Activated T-helper 1 cell treated with anti-CD3 and anti-CD28 coated beads, Interleukin-12 subunit alpha, Interleukin-12 subunit beta, Interleukin-2, Interleukin-4 antibody, amounts not matched to agents 30 ng/mL and 10 ng/mL and 1 ng/mL, durations not matched to agents 14 hours and 24 hours and 36 hours (primary cell): Measurements from ENCODE around the gene GBP1. TPM values are rescaled to one million over a fixed set of nuclear protein-coding genes. Genes with fewer than 3 reads are reported as not detected.
"Not testable (repeated sequence)": the region's sequence is repeated elsewhere in the genome, so short reads cannot be mapped to it uniquely, and the experiment has no call there.

Experiments used
- DNase-seq: peaks from one replicate; pipeline ENCODE4 v3.0.0; 2021; ENCODE audit warnings: low spot score
- H3K27ac Mint-ChIP-seq: one replicate; pipeline ENCODE4 v1.8.0; 2021; ENCODE audit warnings: mild to moderate bottlenecking, mixed read lengths
- H3K27me3 Mint-ChIP-seq: one replicate; pipeline ENCODE4 v1.8.0; 2022; ENCODE audit warnings: mild to moderate bottlenecking, moderate library complexity, mixed read lengths; ENCODE audit not compliant: insufficient read depth
- H3K36me3 Mint-ChIP-seq: one replicate; pipeline ENCODE4 v1.8.0; 2021; ENCODE audit warnings: low read depth, mixed read lengths
- H3K4me1 Mint-ChIP-seq: one replicate; pipeline ENCODE4 v1.8.0; 2021; ENCODE audit warnings: low read depth, mixed read lengths
- H3K4me3 Mint-ChIP-seq: one replicate; pipeline ENCODE4 v1.8.0; 2021; ENCODE audit warnings: mild to moderate bottlenecking, moderate library complexity, mixed read lengths
- H3K9me3 Mint-ChIP-seq: one replicate; pipeline ENCODE4 v1.8.0; 2021; ENCODE audit warnings: mixed read lengths
- intact Hi-C: fragments of 100-400 bp; cut with micrococcal nuclease; formaldehyde crosslinking; loops from one replicate; pipeline ENCODE4 v1.15.1; 2024
- total RNA-seq: library from RNA; stranded (reverse); gene quantifications from 2 replicates; pipeline ENCODE4 v1.2.3, GENCODE V29; 2022

Gene GBP1
- total RNA-seq, 1 donor from 2014 or later, result 39.1 TPM

GRCh38 chr1:89081005-89081404 lies 16.0 kb upstream of the GBP1 start:
- Mint-ChIP-seq H3K36me3 (no peaks in the 10 kb centered on the region), H3K27ac (no peak overlapping the region), H3K4me1 (peaks cover 8% of the 10 kb centered on the region), H3K9me3 (peaks cover 22% of the 10 kb centered on the region), H3K4me3 (no peak overlapping the region), H3K27me3 (peaks cover 3% of the 10 kb centered on the region)
- no peak for DNase-seq
- intact Hi-C loops, result no loop called here

- H3K9me3 Mint-ChIP-seq, result peaks cover 22% of the 10 kb centered on the region
- DNase-seq, intact Hi-C loops, H3K27ac Mint-ChIP-seq, H3K4me3 Mint-ChIP-seq, H3K27me3 Mint-ChIP-seq, H3K36me3 Mint-ChIP-seq, H3K4me1 Mint-ChIP-seq: not testable (repeated sequence)
Observed at GRCh38 chr1:89080068-89080467, 15.1 kb upstream of the GBP1 start.

- not testable (repeated sequence) for H3K27ac Mint-ChIP-seq
Observed at GRCh38 chr1:89072466-89073065, 7.6 kb upstream of the GBP1 start.

GRCh38 chr1:89070509-89070908 lies 5.5 kb upstream of the GBP1 start:
- peaks cover 4% of the 10 kb centered on the region for H3K27me3 Mint-ChIP-seq

More at GRCh38 chr1:89072466-89073065, 7.6 kb upstream of the GBP1 start:
- H3K27me3 Mint-ChIP-seq, H3K4me3 Mint-ChIP-seq, intact Hi-C loops, DNase-seq, H3K36me3 Mint-ChIP-seq: not testable (repeated sequence)
- H3K9me3 Mint-ChIP-seq, result peaks cover 23% of the 10 kb centered on the region
- peaks cover 29% of the 10 kb centered on the region for H3K4me1 Mint-ChIP-seq

GRCh38 chr1:89069951-89070350 lies 4.9 kb upstream of the GBP1 start:
- intact Hi-C loops, result loop anchor here (1.0 kb wide), 1 partner anchor 48 kb away; the partner anchor contains the start of gene GBP3
- peak overlapping the region; percentile 70 for H3K27ac Mint-ChIP-seq
- no peak for DNase-seq
- H3K36me3 Mint-ChIP-seq, result peaks cover 6% of the 10 kb centered on the region
- H3K4me1 Mint-ChIP-seq, result peaks cover 37% of the 10 kb centered on the region
- H3K27me3 Mint-ChIP-seq, result peaks cover 4% of the 10 kb centered on the region
- peak overlapping the region; percentile 81 for H3K4me3 Mint-ChIP-seq
- H3K9me3 Mint-ChIP-seq, result peaks cover 19% of the 10 kb centered on the region

More at GRCh38 chr1:89070509-89070908, 5.5 kb upstream of the GBP1 start:
- Mint-ChIP-seq H3K27ac (no peak overlapping the region), H3K4me3 (peak overlapping the region; percentile 81), H3K9me3 (peaks cover 19% of the 10 kb centered on the region), H3K36me3 (peaks cover 6% of the 10 kb centered on the region), H3K4me1 (peaks cover 32% of the 10 kb centered on the region)
- no peak for DNase-seq
- intact Hi-C loops, result loop anchor here (1.0 kb wide), 1 partner anchor 48 kb away; the partner anchor contains the start of gene GBP3

GRCh38 chr1:89068291-89068690 lies 3.3 kb upstream of the GBP1 start:
- intact Hi-C loops, result no loop called here
- Mint-ChIP-seq H3K36me3 (peaks cover 4% of the 10 kb centered on the region), H3K27ac (peak overlapping the region; percentile 7), H3K27me3 (peaks cover 2% of the 10 kb centered on the region), H3K9me3 (peaks cover 3% of the 10 kb centered on the region), H3K4me3 (peak overlapping the region; percentile 32), H3K4me1 (peaks cover 53% of the 10 kb centered on the region)
- no peak for DNase-seq

GRCh38 chr1:89064632-89065031 lies 376 bp downstream of the GBP1 start:
- no peak for DNase-seq
- peak overlapping the region; percentile 85 for H3K27ac Mint-ChIP-seq
- H3K4me1 Mint-ChIP-seq, result peaks cover 75% of the 10 kb centered on the region
- no peaks in the 10 kb centered on the region for H3K9me3 Mint-ChIP-seq
- H3K36me3 Mint-ChIP-seq, result peaks cover 24% of the 10 kb centered on the region
- H3K27me3 Mint-ChIP-seq, result no peaks in the 10 kb centered on the region
- peak overlapping the region; percentile 91 for H3K4me3 Mint-ChIP-seq
- intact Hi-C loops, result loop anchor here (1.0 to 2.0 kb wide), 3 partner anchors 24 to 62 kb away; partner anchors contain the start of genes GBP2 and GBP3

GRCh38 chr1:89063094-89063493 lies 1.9 kb downstream of the GBP1 start:
- H3K4me3 Mint-ChIP-seq, result peak overlapping the region; percentile 91
- H3K27me3 Mint-ChIP-seq, result no peaks in the 10 kb centered on the region
- peaks cover 63% of the 10 kb centered on the region for H3K4me1 Mint-ChIP-seq
- DNase-seq, result no peak
- peaks cover 36% of the 10 kb centered on the region for H3K36me3 Mint-ChIP-seq
- H3K9me3 Mint-ChIP-seq, result no peaks in the 10 kb centered on the region
- peak overlapping the region; percentile 22 for H3K27ac Mint-ChIP-seq
- intact Hi-C loops, result no loop called here

GRCh38 chr1:89060091-89060490 lies 4.9 kb downstream of the GBP1 start:
- no peaks in the 10 kb centered on the region for H3K9me3 Mint-ChIP-seq
- no peak overlapping the region for H3K27ac Mint-ChIP-seq
- intact Hi-C loops, result no loop called here
- no peak overlapping the region for H3K4me3 Mint-ChIP-seq
- no peaks in the 10 kb centered on the region for H3K27me3 Mint-ChIP-seq
- peaks cover 59% of the 10 kb centered on the region for H3K36me3 Mint-ChIP-seq
- no peak for DNase-seq
- H3K4me1 Mint-ChIP-seq, result peaks cover 51% of the 10 kb centered on the region

GRCh38 chr1:89051955-89052312 lies 13.1 kb downstream of the GBP1 start:
- no peak for DNase-seq
- peaks cover 23% of the 10 kb centered on the region for H3K4me1 Mint-ChIP-seq
- peaks cover 55% of the 10 kb centered on the region for H3K36me3 Mint-ChIP-seq
- no peaks in the 10 kb centered on the region for H3K27me3 Mint-ChIP-seq
- intact Hi-C loops, result no loop called here
- no peak overlapping the region for H3K4me3 Mint-ChIP-seq
- no peak overlapping the region for H3K27ac Mint-ChIP-seq
- H3K9me3 Mint-ChIP-seq, result no peaks in the 10 kb centered on the region

GRCh38 chr1:89051300-89051954 lies 13.6 kb downstream of the GBP1 start:
- Mint-ChIP-seq H3K4me1 (peaks cover 23% of the 10 kb centered on the region), H3K9me3 (no peaks in the 10 kb centered on the region), H3K27ac (no peak overlapping the region), H3K27me3 (no peaks in the 10 kb centered on the region), H3K4me3 (no peak overlapping the region), H3K36me3 (peaks cover 50% of the 10 kb centered on the region)
- no peak for DNase-seq
- intact Hi-C loops, result no loop called here

- Mint-ChIP-seq H3K36me3 (peaks cover 43% of the 10 kb centered on the region), H3K27me3 (no peaks in the 10 kb centered on the region), H3K9me3 (no peaks in the 10 kb centered on the region), H3K4me3 (no peak overlapping the region), H3K4me1 (peaks cover 23% of the 10 kb centered on the region), H3K27ac (no peak overlapping the region)
- intact Hi-C loops, result no loop called here
- DNase-seq, result no peak
Observed at GRCh38 chr1:89050649-89051033, 14.4 kb downstream of the GBP1 start.

- intact Hi-C loops, DNase-seq, H3K4me3 Mint-ChIP-seq, H3K9me3 Mint-ChIP-seq, H3K27me3 Mint-ChIP-seq, H3K27ac Mint-ChIP-seq: not testable (repeated sequence)
- Mint-ChIP-seq H3K4me1 (peaks cover 23% of the 10 kb centered on the region), H3K36me3 (peaks cover 43% of the 10 kb centered on the region)
Observed at GRCh38 chr1:89049901-89050648, 14.9 kb downstream of the GBP1 start.
